HG03558 (cell line): ENCODE data around the gene TRNT1.

Source experiments
- ATAC-seq: cut with Tn5 transposase; IDR thresholded peaks from one replicate; pipeline ENCODE4 v1.9.1; 2021; ENCODE audit warnings: moderate number of reproducible peaks; ENCODE audit not compliant: unreplicated experiment; ENCODE audit errors: extremely low read depth

The TRNT1 gene

GRCh38 chr3:3172627-3173026 lies 45.9 kb downstream of the TRNT1 start:
- ATAC-seq = no peak

- ATAC-seq = no peak
These were observed 51.2 kb downstream of the TRNT1 start for GRCh38 chr3:3177861-3178497.

GRCh38 chr3:3178498-3179328 lies 52.0 kb downstream of the TRNT1 start:
- ATAC-seq = no peak

- ATAC-seq = peak; percentile 97
These were observed 52.8 kb downstream of the TRNT1 start, which contains the start of gene CRBN for GRCh38 chr3:3179407-3180094. Gene CRBN, minus strand, starts transcription at chr3:3179691. Its CDS starts 4 bp downstream, at chr3:3179687.

DNA sequence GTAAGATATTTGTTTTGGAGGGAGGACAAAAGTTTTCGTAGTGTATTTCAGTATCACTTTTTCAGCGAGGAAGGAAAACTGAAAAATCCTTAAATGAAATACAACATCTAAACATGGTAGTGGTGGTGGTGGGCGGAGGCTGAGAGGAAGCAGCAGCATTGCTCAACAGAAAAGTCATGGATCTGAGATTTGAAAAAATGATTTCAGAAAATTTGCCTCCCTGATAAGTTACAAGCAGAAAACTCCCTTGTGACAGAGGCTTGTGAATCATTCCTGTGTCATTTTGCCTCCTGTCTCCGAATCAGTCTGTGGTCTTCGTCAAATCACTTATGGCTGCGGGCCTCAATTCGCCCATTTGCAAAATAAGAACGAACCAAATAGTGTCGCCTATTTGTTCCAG lies 53.7 kb downstream of the TRNT1 start:
- ATAC-seq = no peak

DNA sequence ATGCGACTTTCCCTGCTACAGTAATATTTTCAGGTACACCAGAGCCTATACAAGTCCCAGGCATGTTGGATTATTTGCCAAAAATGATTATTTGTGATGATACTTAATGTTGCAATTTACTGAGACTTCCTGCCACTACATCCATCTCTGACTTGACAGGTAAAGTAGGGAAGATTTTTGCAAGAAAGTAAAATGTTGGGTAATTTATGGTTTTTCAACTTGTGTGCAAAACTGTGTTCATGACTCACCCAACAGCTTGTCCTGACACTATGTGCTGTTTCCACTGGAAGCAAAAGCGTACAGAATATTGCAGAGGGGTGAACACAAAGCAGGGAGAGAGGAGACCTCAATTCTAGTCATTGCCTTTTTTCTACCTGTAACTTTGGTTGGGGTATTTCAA lies 58.1 kb downstream of the TRNT1 start:
- ATAC-seq = no peak

GRCh38 chr3:3189102-3189727 lies 62.5 kb downstream of the TRNT1 start:
- ATAC-seq = no peak

DNA sequence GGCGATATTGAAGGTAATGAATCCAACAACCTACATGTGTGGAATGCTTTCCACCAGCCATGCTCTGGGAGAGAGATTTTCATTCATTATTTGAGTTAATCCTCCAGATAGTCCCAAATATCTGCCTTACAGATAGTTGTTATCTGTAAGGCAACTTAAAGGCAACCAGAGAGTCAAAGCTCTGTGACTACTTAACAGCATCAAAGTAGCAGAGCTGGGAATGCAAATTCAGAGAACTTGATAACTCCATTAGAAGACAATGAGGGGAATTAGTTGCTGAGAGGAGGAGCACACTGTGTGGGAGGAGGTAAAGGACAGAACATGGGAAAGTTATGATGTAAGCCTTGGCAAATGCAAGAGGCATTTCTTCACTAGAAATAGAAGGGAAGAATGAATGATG lies 63.2 kb downstream of the TRNT1 start:
- no peak for ATAC-seq

- ATAC-seq = no peak
These were observed 65.0 kb downstream of the TRNT1 start for GRCh38 chr3:3191675-3192285.

GRCh38 chr3:3192286-3192675 lies 65.5 kb downstream of the TRNT1 start:
- no peak for ATAC-seq

- no peak for ATAC-seq
These were observed 68.1 kb downstream of the TRNT1 start for GRCh38 chr3:3194861-3195260.

GRCh38 chr3:3196148-3196861 lies 69.6 kb downstream of the TRNT1 start:
- ATAC-seq = no peak
